ENCODE data around the gene PPFIA2.

DNA sequence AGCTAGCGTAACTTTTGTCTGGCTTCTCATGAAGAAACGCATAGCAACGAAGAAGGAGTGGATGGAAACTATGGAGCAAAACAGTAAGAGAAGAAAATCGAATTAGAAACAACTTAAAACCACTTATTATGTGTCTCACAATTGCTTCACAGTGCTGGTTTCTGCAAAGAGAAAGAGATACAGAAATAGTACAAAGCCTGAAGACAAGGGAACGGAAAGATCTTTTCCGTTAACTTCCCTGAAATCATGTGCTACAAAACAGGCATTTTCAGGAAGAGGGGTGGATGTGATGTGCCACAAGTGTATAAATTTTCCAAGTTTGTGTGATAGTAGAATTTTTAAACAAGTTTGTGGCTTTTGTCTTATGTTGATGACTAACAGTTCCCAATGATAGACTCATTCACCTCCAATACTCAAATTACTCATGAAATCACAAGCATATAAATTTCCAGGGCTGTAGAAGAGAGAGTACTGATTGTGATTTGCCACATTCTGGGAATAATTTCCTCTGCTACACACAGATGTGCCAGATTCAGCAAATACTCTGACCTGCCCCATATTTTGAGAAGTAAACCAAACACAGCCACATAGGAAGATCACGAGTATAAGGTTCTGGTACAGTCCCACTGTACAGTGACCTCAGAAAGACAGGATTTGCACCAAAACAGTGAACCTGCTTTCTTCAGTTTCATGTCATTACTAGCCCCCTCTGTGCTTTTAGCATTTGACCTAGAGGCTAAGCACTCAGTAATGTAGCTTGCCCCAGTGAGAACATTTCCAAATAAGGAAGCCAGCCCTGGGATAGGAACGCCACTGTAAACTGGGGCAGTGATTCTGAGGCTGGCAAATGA, 41.4 kb upstream of the PPFIA2 start:
- TF ChIP-seq, protein P1, sequence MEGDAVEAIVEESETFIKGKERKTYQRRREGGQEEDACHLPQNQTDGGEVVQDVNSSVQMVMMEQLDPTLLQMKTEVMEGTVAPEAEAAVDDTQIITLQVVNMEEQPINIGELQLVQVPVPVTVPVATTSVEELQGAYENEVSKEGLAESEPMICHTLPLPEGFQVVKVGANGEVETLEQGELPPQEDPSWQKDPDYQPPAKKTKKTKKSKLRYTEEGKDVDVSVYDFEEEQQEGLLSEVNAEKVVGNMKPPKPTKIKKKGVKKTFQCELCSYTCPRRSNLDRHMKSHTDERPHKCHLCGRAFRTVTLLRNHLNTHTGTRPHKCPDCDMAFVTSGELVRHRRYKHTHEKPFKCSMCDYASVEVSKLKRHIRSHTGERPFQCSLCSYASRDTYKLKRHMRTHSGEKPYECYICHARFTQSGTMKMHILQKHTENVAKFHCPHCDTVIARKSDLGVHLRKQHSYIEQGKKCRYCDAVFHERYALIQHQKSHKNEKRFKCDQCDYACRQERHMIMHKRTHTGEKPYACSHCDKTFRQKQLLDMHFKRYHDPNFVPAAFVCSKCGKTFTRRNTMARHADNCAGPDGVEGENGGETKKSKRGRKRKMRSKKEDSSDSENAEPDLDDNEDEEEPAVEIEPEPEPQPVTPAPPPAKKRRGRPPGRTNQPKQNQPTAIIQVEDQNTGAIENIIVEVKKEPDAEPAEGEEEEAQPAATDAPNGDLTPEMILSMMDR (IDR thresholded peaks at IDR 0.05; ENCODE audit: poor library complexity, severe bottlenecking) = no peak
- TF ChIP-seq, protein P2, sequence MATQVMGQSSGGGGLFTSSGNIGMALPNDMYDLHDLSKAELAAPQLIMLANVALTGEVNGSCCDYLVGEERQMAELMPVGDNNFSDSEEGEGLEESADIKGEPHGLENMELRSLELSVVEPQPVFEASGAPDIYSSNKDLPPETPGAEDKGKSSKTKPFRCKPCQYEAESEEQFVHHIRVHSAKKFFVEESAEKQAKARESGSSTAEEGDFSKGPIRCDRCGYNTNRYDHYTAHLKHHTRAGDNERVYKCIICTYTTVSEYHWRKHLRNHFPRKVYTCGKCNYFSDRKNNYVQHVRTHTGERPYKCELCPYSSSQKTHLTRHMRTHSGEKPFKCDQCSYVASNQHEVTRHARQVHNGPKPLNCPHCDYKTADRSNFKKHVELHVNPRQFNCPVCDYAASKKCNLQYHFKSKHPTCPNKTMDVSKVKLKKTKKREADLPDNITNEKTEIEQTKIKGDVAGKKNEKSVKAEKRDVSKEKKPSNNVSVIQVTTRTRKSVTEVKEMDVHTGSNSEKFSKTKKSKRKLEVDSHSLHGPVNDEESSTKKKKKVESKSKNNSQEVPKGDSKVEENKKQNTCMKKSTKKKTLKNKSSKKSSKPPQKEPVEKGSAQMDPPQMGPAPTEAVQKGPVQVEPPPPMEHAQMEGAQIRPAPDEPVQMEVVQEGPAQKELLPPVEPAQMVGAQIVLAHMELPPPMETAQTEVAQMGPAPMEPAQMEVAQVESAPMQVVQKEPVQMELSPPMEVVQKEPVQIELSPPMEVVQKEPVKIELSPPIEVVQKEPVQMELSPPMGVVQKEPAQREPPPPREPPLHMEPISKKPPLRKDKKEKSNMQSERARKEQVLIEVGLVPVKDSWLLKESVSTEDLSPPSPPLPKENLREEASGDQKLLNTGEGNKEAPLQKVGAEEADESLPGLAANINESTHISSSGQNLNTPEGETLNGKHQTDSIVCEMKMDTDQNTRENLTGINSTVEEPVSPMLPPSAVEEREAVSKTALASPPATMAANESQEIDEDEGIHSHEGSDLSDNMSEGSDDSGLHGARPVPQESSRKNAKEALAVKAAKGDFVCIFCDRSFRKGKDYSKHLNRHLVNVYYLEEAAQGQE (IDR thresholded peaks at IDR 0.05; ENCODE audit: borderline replicate concordance) = no peak
- TF ChIP-seq SMC3 (conservative IDR thresholded peaks at IDR 0.05; ENCODE audit: poor library complexity) = no peak
- TF ChIP-seq EZH2 (IDR thresholded peaks at IDR 0.05; ENCODE audit: borderline replicate concordance, insufficient read depth, low read length, poor library complexity, severe bottlenecking) = no peak
- TF ChIP-seq TAF1 (IDR thresholded peaks at IDR 0.05; ENCODE audit: low read depth) = no peak
- TF ChIP-seq EP300 (conservative IDR thresholded peaks at IDR 0.05; ENCODE audit: poor library complexity, severe bottlenecking) = no peak

Measured in neural cell (in vitro differentiated cells).